ENCODE measurements around the gene SCGB3A1. TPM values are rescaled to one million over a fixed set of nuclear protein-coding genes. Genes with fewer than 3 reads are reported as not detected.

The SCGB3A1 gene
- total RNA-seq, 2 donors from 2014 or later, result not detected

GRCh38 chr5:180630426-180630825, 39.1 kb upstream of the SCGB3A1 start:
- no peak overlapping the region for H3K4me3 ChIP-seq

GRCh38 chr5:180629831-180630382, 38.6 kb upstream of the SCGB3A1 start:
- no peaks in the 10 kb centered on the region for H3K9me3 ChIP-seq
- H3K4me3 ChIP-seq, result no peak overlapping the region
- no peaks in the 10 kb centered on the region for H3K4me1 ChIP-seq
- DNase-seq (ENCODE audit: low spot score), result no peak
- H3K27me3 ChIP-seq, result no peaks in the 10 kb centered on the region
- TF ChIP-seq CTCF (IDR thresholded peaks at IDR 0.05), result no peak
- H3K27ac ChIP-seq, result no peak overlapping the region
- H3K36me3 ChIP-seq, result no peaks in the 10 kb centered on the region

More at GRCh38 chr5:180630426-180630825, 39.1 kb upstream of the SCGB3A1 start:
- TF ChIP-seq CTCF (IDR thresholded peaks at IDR 0.05), result no peak
- DNase-seq (ENCODE audit: low spot score), result no peak
- no peak overlapping the region for H3K27ac ChIP-seq
- H3K9me3 ChIP-seq, result no peaks in the 10 kb centered on the region
- no peaks in the 10 kb centered on the region for H3K27me3 ChIP-seq
- H3K4me1 ChIP-seq, result no peaks in the 10 kb centered on the region
- no peaks in the 10 kb centered on the region for H3K36me3 ChIP-seq

- no peak for TF ChIP-seq CTCF (IDR thresholded peaks at IDR 0.05)
- H3K27me3 ChIP-seq, result no peaks in the 10 kb centered on the region
- no peaks in the 10 kb centered on the region for H3K36me3 ChIP-seq
- DNase-seq (ENCODE audit: low spot score), result no peak
- no peak overlapping the region for H3K4me3 ChIP-seq
- no peak overlapping the region for H3K27ac ChIP-seq
- H3K4me1 ChIP-seq, result peaks cover 0 to 4% of the 10 kb centered on the region in 2 donors
- H3K9me3 ChIP-seq, result no peaks in the 10 kb centered on the region
Observed at GRCh38 chr5:180628827-180629750, 37.8 kb upstream of the SCGB3A1 start.

- H3K27me3 ChIP-seq, result no peaks in the 10 kb centered on the region
- H3K4me1 ChIP-seq, result peaks cover 0 to 4% of the 10 kb centered on the region in 2 donors
- no peak for DNase-seq (ENCODE audit: low spot score)
- no peaks in the 10 kb centered on the region for H3K9me3 ChIP-seq
- no peaks in the 10 kb centered on the region for H3K36me3 ChIP-seq
- H3K27ac ChIP-seq, result no peak overlapping the region
- H3K4me3 ChIP-seq, result no peak overlapping the region
- TF ChIP-seq CTCF (IDR thresholded peaks at IDR 0.05), result no peak
Observed at GRCh38 chr5:180628211-180628610, 36.9 kb upstream of the SCGB3A1 start.

GRCh38 chr5:180627386-180628120, 36.3 kb upstream of the SCGB3A1 start:
- Histone ChIP-seq H3K4me1 (peaks cover 0 to 4% of the 10 kb centered on the region in 2 donors), H3K4me3 (no peak overlapping the region), H3K27me3 (no peaks in the 10 kb centered on the region), H3K9me3 (no peaks in the 10 kb centered on the region), H3K36me3 (no peaks in the 10 kb centered on the region), H3K27ac (no peak overlapping the region)
- no peak for TF ChIP-seq CTCF (IDR thresholded peaks at IDR 0.05)
- DNase-seq (ENCODE audit: low spot score), result no peak

All from right atrium auricular region (tissue), 2 donors.